Liver (tissue), 3 donors: ENCODE measurements around the gene URI1.

Source experiments
- CTCF ChIP-seq: fragments of 150-350 bp; IDR thresholded peaks from 2 replicates; pipeline ENCODE4 v1.5.1; 2017; ENCODE audit warnings: improper control_type of control experiment, low read depth, low read length; ENCODE audit not compliant: missing input control
- NR2F2 ChIP-seq: IDR thresholded peaks from 2 replicates; pipeline ENCODE4 v1.6.1; 2016; ENCODE audit warnings: antibody characterized with exemption
- donor health status: healthy.
- donor health status: healthy.

GRCh38 chr19:29983568-29983967 lies 41.5 kb downstream of the URI1 start:
- TF ChIP-seq CTCF (no peak), NR2F2 (no peak)
